ENCODE measurements around the gene BCO2. TPM values are rescaled to one million over a fixed set of nuclear protein-coding genes. Genes with fewer than 3 reads are reported as not detected.

The BCO2 gene
- total and polyA plus RNA-seq, 9 donors: 1.2 to 11.7 (median 4.2) TPM

- peak overlapping the region in 1 of 2 donors; percentile 33 for H3K27ac ChIP-seq
- DNase-seq: peak in 3 of 5 donors; percentile 21 to 56 (median 32)
- intact Hi-C loops (cut with DNase I): no loop called here
- no peak for TF ChIP-seq POLR2A (IDR thresholded peaks at IDR 0.05)
- TF ChIP-seq EP300 (IDR thresholded peaks at IDR 0.05): no peak
- no peak for TF ChIP-seq CTCF (IDR thresholded peaks at IDR 0.05)
- peaks cover 7% of the 10 kb centered on the region for H3K4me1 ChIP-seq (ENCODE audit: insufficient read depth)
- 15 to 25% (median 24%) methylated on average over 11 of the region's 11 CpGs for WGBS, 3 donors
- no peaks in the 10 kb centered on the region for H3K27me3 ChIP-seq
- H3K9me3 ChIP-seq: no peaks in the 10 kb centered on the region
- no peaks in the 10 kb centered on the region for H3K36me3 ChIP-seq
- H3K4me3 ChIP-seq: no peak overlapping the region
These were observed 90.5 kb downstream of the BCO2 start for GRCh38 chr11:112265659-112266409.

GRCh38 chr11:112266410-112266778 is 91.1 kb downstream of the BCO2 start:
- Histone ChIP-seq H3K36me3 (no peaks in the 10 kb centered on the region), H3K27ac (peak overlapping the region in 1 of 2 donors; percentile 33), H3K27me3 (no peaks in the 10 kb centered on the region), H3K4me3 (no peak overlapping the region), H3K4me1 (ENCODE audit: insufficient read depth) (peaks cover 7% of the 10 kb centered on the region), H3K9me3 (no peaks in the 10 kb centered on the region)
- intact Hi-C loops (cut with DNase I): no loop called here
- WGBS, 3 donors: 11 to 15% (median 15%) methylated on average over 3 of the region's 3 CpGs
- no peak for DNase-seq
- no peak for TF ChIP-seq CTCF (IDR thresholded peaks at IDR 0.05)
- no peak for TF ChIP-seq EP300 (IDR thresholded peaks at IDR 0.05)
- TF ChIP-seq POLR2A (IDR thresholded peaks at IDR 0.05): no peak

GRCh38 chr11:112267188-112267591 is 91.9 kb downstream of the BCO2 start:
- intact Hi-C loops (cut with DNase I): no loop called here

GRCh38 chr11:112268406-112268805 is 93.1 kb downstream of the BCO2 start:
- Histone ChIP-seq H3K27me3 (no peaks in the 10 kb centered on the region), H3K9me3 (no peaks in the 10 kb centered on the region), H3K4me1 (ENCODE audit: insufficient read depth) (peaks cover 7% of the 10 kb centered on the region), H3K36me3 (no peaks in the 10 kb centered on the region), H3K27ac (no peak overlapping the region), H3K4me3 (no peak overlapping the region)
- DNase-seq: no peak
- TF ChIP-seq CTCF (IDR thresholded peaks at IDR 0.05): no peak
- no peak for TF ChIP-seq EP300 (IDR thresholded peaks at IDR 0.05)
- TF ChIP-seq POLR2A (IDR thresholded peaks at IDR 0.05): no peak
- intact Hi-C loops (cut with DNase I): no loop called here
- 74 to 94% (median 74%) methylated on average over 5 of the region's 5 CpGs for WGBS, 3 donors

More at GRCh38 chr11:112267188-112267591, 91.9 kb downstream of the BCO2 start:
- no peak for DNase-seq
- no peaks in the 10 kb centered on the region for H3K9me3 ChIP-seq
- H3K36me3 ChIP-seq: no peaks in the 10 kb centered on the region
- peaks cover 7% of the 10 kb centered on the region for H3K4me1 ChIP-seq (ENCODE audit: insufficient read depth)
- H3K27ac ChIP-seq: no peak overlapping the region
- H3K27me3 ChIP-seq: no peaks in the 10 kb centered on the region
- TF ChIP-seq CTCF (IDR thresholded peaks at IDR 0.05): no peak
- TF ChIP-seq POLR2A (IDR thresholded peaks at IDR 0.05): no peak
- TF ChIP-seq EP300 (IDR thresholded peaks at IDR 0.05): no peak
- no peak overlapping the region for H3K4me3 ChIP-seq
- WGBS, 3 donors: 21 to 45% (median 30%) methylated on average over 5 of the region's 5 CpGs

Small RNA genes lying within 50 kb of the gene (small RNA-seq; reads per million reads assigned to genes)
- not detected for gene MRPS36P4

Other genes starting within 250 kb of the BCO2 start
- 10 to 100 TPM; 17.0 to 25.4 (median 23.7) TPM for gene DIXDC1, start 238.2 kb upstream of the BCO2 start, total RNA-seq
- gene DIXDC1, start 238.2 kb upstream of the BCO2 start, polyA plus RNA-seq: 10 to 100 TPM; 10.3 to 37.9 TPM
- 10 to 100 TPM; 10.8 to 26.4 (median 19.9) TPM for gene DLAT, start 150.1 kb upstream of the BCO2 start, total RNA-seq
- gene DLAT, start 150.1 kb upstream of the BCO2 start, polyA plus RNA-seq: 10 to 100 TPM; 11.1 to 27.8 TPM
- gene PIH1D2, start 101.5 kb upstream of the BCO2 start, total RNA-seq: 1 to 10 TPM in 6 of 7 donors, under 1 TPM in 1; 0.83 to 8.6 (median 2.4) TPM
- gene PIH1D2, start 101.5 kb upstream of the BCO2 start, polyA plus RNA-seq: 1 to 10 TPM in 1 of 2 donors, under 1 TPM in 1; 0.94 to 2.3 TPM
- 10 to 100 TPM; 11.4 to 23.1 (median 17.2) TPM for gene NKAPD1, start 101.2 kb upstream of the BCO2 start, total RNA-seq
- 10 to 100 TPM; 18.8 to 48.2 TPM for gene NKAPD1, start 101.2 kb upstream of the BCO2 start, polyA plus RNA-seq
- gene TIMM8B, start 88.8 kb upstream of the BCO2 start, total RNA-seq: 10 to 100 TPM; 21.8 to 45.7 (median 31.4) TPM
- gene TIMM8B, start 88.8 kb upstream of the BCO2 start, polyA plus RNA-seq: 10 to 100 TPM; 53.3 to 71.1 TPM
- 10 to 100 TPM; 64.9 to 85.9 (median 83.2) TPM for gene SDHD, start 88.6 kb upstream of the BCO2 start, total RNA-seq
- gene SDHD, start 88.6 kb upstream of the BCO2 start, polyA plus RNA-seq: 10 to 100 TPM; 85.1 to 98.4 TPM
- gene IL18, start 11.4 kb upstream of the BCO2 start, total RNA-seq: 10 to 100 TPM in 1 of 7 donors, 1 to 10 TPM in 6; 1.7 to 17.1 (median 3.5) TPM
- gene IL18, start 11.4 kb upstream of the BCO2 start, polyA plus RNA-seq: 1 to 10 TPM; 2.2 to 7.7 TPM
- gene TEX12, start 8.1 kb upstream of the BCO2 start, total RNA-seq: 1 to 10 TPM in 1 of 7 donors, under 1 TPM in 5, not detected in 1; 0.23 to 1.3 (median 0.52) TPM
- gene TEX12, start 8.1 kb upstream of the BCO2 start, polyA plus RNA-seq: under 1 TPM; 0.11 to 0.62 TPM
- gene PTS, start 50.9 kb downstream of the BCO2 start, total RNA-seq: 10 to 100 TPM; 21.4 to 39.7 (median 26.3) TPM
- 10 to 100 TPM; 18.3 to 35.5 TPM for gene PTS, start 50.9 kb downstream of the BCO2 start, polyA plus RNA-seq
- not detected for gene PLET1, start 85.3 kb downstream of the BCO2 start, total RNA-seq
- gene PLET1, start 85.3 kb downstream of the BCO2 start, polyA plus RNA-seq: not detected

All from ovary (tissue), 9 donors.